HEK293T (cell line): ENCODE results near the gene ACTR2.

Source experiments
- ARNT ChIP-seq: fragments of 450-650 bp; IDR thresholded peaks from 2 replicates; pipeline ENCODE4 v1.6.1; 2017; ENCODE audit warnings: mild to moderate bottlenecking
- BHLHE40 ChIP-seq: fragments of 450-650 bp; IDR thresholded peaks from 2 replicates; pipeline ENCODE4 v1.6.1; 2016; ENCODE audit warnings: mild to moderate bottlenecking, moderate library complexity, borderline replicate concordance
- ELF4 ChIP-seq: fragments of 450-650 bp; IDR thresholded peaks from 2 replicates; pipeline ENCODE4 v1.6.1; 2017; ENCODE audit warnings: antibody characterized with exemption
- FOXK2 ChIP-seq: fragments of 450-650 bp; IDR thresholded peaks from 2 replicates; pipeline ENCODE4 v1.6.1; 2016; ENCODE audit warnings: mild to moderate bottlenecking
- FOXM1 ChIP-seq: fragments of 450-650 bp; IDR thresholded peaks from 2 replicates; pipeline ENCODE4 v1.6.1; 2017; ENCODE audit warnings: mild to moderate bottlenecking, borderline replicate concordance
- L3MBTL2 ChIP-seq: fragments of 450-650 bp; conservative IDR thresholded peaks from 2 replicates; pipeline ENCODE4 v1.6.1; 2016; ENCODE audit warnings: mild to moderate bottlenecking
- LEF1 ChIP-seq: fragments of 450-650 bp; IDR thresholded peaks from 2 replicates; pipeline ENCODE4 v1.6.1; 2017; ENCODE audit warnings: mild to moderate bottlenecking, borderline replicate concordance
- NFRKB ChIP-seq: fragments of 450-650 bp; IDR thresholded peaks from 2 replicates; pipeline ENCODE4 v1.6.1; 2016; ENCODE audit warnings: mild to moderate bottlenecking, moderate library complexity
- SP1 ChIP-seq: fragments of 450-650 bp; IDR thresholded peaks from 2 replicates; pipeline ENCODE4 v1.6.1; 2017
- SUZ12 ChIP-seq: fragments of 450-650 bp; IDR thresholded peaks from 2 replicates; pipeline ENCODE4 v1.6.1; 2016; ENCODE audit warnings: mild to moderate bottlenecking
- TARDBP ChIP-seq: fragments of 450-650 bp; IDR thresholded peaks from 2 replicates; pipeline ENCODE4 v1.6.1; 2016
- ZNF384 ChIP-seq: fragments of 450-650 bp; IDR thresholded peaks from 2 replicates; pipeline ENCODE4 v1.6.1; 2016

DNA sequence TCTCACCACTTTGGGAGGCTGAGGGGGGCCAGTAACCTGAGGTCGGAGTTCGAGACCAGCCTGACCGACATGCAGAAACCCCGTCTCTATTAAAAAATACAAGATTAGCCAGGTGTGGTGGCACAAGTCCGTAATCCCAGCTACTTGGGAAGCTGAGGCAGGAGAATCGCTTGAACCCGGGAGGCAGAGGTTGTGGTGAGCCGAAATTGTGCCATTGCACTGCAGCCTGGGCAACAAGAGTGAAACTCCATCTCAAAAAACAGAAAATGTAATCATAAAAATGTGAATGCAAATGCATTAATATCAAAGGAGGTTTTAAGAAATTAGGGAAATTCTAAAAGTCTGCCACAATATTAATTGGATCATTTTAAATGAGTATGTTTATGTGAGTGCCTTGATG, 45.7 kb downstream of the ACTR2 start:
- TF ChIP-seq FOXM1 (no peak), ELF4 (no peak), SUZ12 (no peak), SP1 (no peak), NFRKB (no peak), ARNT (no peak), TARDBP (no peak), L3MBTL2 (no peak), BHLHE40 (no peak), ZNF384 (no peak), FOXK2 (no peak), LEF1 (no peak)
